Astrocyte of the spinal cord (primary cell): ENCODE data around the gene RAB8A.
A peak's percentile ranks its signal among the peaks of the same experiment; 100 is the strongest.

Experiments
- DNase-seq: peaks from one replicate; pipeline ENCODE4 v3.0.0; 2011; ENCODE audit warnings: low read depth, low spot score
- H3K4me3 ChIP-seq: 2 replicates; pipeline ENCODE4 v1.5.1; 2011; ENCODE audit warnings: low read depth, mild to moderate bottlenecking, low read length, moderate library complexity
- in situ Hi-C: cut with HindIII; loops from 2 replicates; pipeline ENCODE4 v1.10.0; 2017; ENCODE audit warnings: low sequenced_read_pairs
- TF ChIP-seq, protein P1 (sequence below): IDR thresholded peaks from 2 replicates; pipeline ENCODE4 v1.5.1; 2012; ENCODE audit warnings: low read depth, mild to moderate bottlenecking, low read length, inconsistent platforms

Gene RAB8A

DNA sequence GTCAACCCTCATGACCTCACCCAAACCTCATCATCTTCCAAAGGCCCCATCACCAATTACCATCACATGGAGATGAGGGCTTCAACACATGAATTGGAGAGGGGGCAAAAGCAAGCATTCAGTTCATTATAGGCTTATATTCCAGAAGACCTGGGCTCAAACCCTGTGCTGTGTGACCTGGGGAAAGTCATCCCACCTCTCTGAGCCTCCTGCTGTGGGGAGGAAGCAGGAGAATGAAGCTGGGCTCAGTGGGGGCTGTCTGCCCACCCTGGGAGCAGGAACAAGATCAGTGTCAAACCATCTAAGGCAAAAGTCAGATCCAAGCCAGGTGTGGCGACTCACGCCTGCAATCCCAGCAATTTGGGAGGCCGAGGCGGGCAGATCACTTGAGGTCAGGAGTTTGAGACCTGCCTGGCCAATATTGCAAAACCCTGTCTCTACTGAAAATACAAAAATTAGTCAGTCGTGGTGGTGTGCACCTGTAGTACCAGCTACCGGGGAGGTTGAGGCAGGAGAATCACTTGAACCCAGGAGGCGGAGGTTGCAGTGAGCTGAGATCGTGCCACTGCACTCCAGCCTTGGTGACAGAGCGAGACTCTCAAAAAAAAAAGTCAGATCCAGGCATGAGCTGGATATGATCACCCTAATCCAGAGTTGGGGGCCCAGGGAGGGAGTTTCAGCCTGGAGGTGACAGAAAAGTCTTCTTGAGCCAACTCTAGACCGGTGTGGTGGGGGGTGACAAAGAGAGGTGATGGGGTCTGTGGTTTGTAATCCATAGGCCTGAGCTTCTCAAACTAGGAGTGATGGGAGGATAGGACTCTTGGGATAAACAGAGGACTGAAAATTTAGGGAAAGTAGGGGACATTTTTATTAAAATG is 37.0 kb upstream of the RAB8A start:
- TF ChIP-seq, protein P1, sequence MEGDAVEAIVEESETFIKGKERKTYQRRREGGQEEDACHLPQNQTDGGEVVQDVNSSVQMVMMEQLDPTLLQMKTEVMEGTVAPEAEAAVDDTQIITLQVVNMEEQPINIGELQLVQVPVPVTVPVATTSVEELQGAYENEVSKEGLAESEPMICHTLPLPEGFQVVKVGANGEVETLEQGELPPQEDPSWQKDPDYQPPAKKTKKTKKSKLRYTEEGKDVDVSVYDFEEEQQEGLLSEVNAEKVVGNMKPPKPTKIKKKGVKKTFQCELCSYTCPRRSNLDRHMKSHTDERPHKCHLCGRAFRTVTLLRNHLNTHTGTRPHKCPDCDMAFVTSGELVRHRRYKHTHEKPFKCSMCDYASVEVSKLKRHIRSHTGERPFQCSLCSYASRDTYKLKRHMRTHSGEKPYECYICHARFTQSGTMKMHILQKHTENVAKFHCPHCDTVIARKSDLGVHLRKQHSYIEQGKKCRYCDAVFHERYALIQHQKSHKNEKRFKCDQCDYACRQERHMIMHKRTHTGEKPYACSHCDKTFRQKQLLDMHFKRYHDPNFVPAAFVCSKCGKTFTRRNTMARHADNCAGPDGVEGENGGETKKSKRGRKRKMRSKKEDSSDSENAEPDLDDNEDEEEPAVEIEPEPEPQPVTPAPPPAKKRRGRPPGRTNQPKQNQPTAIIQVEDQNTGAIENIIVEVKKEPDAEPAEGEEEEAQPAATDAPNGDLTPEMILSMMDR = no peak
- DNase-seq = no peak
- in situ Hi-C loops = no loop called here
- no peak overlapping the region for H3K4me3 ChIP-seq

DNA sequence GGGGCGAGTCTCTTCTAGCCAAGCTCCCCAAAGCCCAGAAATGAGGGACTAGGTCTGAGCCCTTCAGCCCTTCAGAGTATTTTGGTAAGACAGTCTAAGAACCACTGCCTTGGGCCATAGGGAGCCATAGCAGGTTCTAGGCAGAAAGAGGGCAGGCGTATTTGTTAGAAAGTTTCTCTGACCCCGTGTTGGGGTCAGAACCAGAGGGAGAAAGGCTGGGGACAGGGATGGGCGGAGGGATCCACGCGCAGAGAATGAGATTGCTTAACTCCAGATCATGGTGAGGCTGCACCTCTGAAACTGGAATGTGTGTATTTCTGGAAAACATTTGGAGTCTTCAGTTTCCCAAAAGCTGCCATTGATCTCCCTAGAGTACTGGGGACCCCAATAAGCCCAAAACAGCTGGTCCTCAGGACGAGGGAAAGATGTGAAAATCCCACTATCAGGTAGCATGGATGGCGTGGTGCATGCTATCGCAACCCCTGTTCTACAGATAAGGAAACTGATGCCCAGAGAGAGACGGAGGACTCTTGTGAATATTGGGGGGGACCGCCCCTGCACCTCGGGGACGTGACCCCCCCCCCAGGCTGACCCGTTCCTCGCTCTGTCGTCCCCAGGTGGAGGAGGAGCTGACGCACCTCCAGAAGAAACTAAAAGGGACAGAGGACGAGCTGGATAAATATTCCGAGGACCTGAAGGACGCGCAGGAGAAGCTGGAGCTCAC is 36.1 kb upstream of the RAB8A start:
- peak overlapping the region; percentile 48 for H3K4me3 ChIP-seq
- DNase-seq = no peak
- in situ Hi-C loops = no loop called here
- TF ChIP-seq, protein P1 = no peak

DNA sequence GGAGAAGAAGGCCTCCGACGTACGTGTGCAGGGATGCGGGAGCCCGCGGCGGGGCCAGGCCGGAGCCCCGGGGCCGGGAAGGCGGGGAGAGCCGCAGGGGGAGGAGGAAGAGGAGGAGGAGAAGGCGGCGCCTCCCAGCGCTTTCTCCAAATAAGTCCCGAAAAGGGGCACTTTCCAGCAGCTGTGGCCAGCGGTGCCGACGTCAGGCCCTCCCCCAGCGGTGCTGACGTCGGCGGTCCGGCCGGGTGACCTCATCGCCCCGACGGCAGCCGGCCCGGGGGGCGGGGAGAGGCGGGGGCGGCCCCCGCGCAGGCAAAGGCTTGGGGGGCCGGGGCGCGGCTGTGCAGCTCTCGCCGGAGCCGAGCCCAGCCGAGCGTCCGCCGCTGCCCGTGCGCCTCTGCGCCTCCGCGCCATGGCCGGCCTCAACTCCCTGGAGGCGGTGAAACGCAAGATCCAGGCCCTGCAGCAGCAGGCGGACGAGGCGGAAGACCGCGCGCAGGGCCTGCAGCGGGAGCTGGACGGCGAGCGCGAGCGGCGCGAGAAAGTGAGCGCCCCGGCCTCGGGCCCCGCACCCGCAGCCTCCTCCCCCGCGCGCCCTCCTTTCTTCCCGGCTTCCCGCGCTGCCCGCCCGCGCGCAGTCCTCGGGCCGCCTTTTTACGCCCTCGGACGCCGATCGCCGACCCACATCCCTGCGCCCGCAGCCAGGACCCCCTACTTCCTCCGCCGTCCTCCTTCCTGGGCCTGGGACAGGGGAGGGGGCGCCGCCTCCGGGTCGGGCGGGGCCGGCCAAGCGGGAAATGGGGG is 35.3 kb upstream of the RAB8A start, which contains the start of gene TPM4:
TPM4 (plus strand) TSS at position 342 of the 804 bp plus-strand sequence; CDS start at position 413, 71 bp downstream.
- in situ Hi-C loops = no loop called here
- TF ChIP-seq, protein P1 = no peak
- peak; percentile 98 for DNase-seq
- H3K4me3 ChIP-seq = peak within 1 kb of the TSS; percentile 94

DNA sequence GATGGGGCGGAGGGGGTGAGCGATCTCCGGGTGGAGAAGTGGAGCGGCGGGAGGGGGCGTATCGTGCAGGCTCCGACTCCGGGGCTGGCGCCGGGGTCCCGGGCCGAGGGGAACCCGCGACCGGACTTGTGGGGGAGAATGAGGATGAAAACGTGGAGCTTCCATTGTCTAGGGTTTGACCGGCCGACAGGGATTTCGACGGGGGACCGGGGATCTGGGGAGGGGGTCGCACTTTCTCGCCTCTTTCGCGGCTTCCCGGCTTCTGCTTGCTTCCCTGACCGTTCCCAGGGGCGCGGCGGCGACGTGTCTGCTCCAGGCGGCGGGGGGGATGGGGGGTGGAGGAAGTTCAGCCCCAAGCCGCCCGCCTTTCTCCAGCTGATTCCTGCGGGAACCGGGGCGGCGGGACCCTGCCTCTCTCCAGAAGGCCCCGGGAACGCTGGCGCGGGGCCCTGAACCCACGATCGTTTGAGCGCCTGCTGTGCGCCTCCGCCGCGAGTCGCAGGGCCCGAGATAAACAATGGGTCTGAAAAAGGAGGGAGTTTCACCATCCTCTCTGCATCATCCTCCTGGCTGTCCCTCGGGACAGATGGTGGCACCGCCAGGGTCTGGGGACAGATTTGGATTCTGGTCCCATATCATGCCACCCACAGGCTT is 34.6 kb upstream of the RAB8A start:
- DNase-seq = no peak
- in situ Hi-C loops = no loop called here
- TF ChIP-seq, protein P1 = no peak
- H3K4me3 ChIP-seq = peak overlapping the region; percentile 94

DNA sequence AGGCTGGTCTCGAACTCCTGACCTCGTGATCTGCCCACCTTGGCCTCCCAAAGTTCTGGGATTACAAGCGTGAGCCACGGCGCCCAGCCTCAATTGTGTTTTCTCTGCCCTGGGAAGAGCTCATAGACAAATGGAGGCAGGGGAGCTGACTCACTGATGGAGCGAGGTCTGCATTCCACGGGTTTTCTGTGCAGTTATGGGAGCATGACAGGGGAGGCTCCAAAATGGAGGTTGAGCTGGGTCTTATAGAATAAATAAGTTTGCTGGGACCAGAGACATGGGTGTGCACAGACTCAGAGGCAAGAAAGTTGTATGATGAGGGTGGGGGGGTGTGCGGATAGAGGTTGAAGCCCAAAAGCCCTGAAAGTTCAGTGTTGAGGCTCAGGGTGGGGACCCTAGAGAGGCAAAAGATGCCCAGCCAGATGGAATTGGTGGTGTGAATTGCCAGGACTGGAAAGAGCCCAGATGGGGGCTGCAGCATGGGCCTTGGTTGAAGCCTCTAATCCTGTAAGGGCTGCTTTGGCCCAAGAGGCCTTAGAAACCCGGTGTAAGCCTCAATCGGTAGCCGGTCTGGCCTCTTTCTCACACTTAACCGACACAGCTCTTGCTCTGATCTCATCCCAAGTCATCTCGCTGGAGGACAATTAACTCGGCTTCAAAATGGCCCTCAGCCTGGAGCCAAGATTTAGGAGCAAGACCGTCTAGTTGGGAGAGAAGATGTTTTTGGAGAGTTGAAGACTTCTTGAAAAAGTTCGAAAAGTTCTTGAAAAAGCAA is 33.5 kb upstream of the RAB8A start:
- in situ Hi-C loops = no loop called here
- TF ChIP-seq, protein P1 = no peak
- H3K4me3 ChIP-seq = peak overlapping the region; percentile 94
- DNase-seq = no peak
